ENCODE data around the gene SH3RF3.

SH3RF3 gene

DNA sequence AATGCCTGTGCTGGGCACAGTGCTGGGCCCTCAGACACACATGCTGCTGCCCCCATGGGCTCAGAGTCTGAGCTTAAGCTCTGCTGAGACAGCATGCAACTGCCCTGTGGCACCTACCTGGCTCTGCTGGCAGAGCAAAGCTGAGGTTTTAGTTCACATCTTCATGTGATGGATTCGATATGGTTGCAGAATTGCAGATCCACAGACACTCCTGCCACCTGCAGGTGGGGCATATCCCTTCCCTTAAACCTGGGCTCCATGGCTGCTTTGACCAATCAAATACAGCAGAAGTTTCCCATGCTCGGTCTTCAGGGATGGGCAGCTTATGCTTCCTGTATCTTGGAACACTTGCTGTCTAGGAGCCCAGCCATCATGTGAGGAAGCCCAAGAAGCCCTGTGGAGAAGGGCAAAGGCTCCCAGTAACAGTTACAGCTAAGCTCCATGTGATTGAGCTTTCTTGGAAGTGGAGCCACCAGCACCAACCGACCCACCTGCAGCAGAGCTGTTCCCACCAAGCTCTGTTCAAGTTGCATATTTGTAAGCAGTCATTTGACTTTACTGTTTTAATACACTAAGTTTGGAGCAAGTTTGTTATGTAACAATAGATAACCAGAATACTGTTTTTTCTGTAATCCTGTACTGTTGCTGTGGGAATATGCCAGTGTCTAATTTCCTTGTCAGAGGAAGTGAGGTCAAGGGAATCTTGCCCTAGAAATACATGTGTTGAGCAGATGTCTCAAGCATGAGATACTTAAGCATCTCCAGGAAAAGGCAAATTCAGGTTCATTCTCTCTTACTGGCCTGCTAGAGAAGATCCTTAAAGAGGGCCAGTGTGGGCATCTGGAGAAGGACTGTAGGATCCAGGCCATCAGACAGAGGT, 79.3 kb downstream of the SH3RF3 start:
- 90 to 93% methylated on average over 3 of the region's 3 CpGs for WGBS, 2 experiments
- H3K27me3 ChIP-seq (ENCODE audit: control insufficient read depth, insufficient read depth, low read length, poor library complexity, severe bottlenecking), result no peaks in the 10 kb centered on the region
- no peak overlapping the region for H3K4me3 ChIP-seq (ENCODE audit: insufficient read depth, low read depth, low read length)

GRCh38 chr2:109208951-109209335, 79.9 kb downstream of the SH3RF3 start:
- H3K4me1 ChIP-seq (ENCODE audit: control insufficient read depth, insufficient read depth, low read length), result no peaks in the 10 kb centered on the region
- no peak overlapping the region for H3K27ac ChIP-seq (ENCODE audit: insufficient read depth, low read depth, low read length, poor library complexity, severe bottlenecking)
- no peak overlapping the region for H3K4me3 ChIP-seq (ENCODE audit: insufficient read depth, low read depth, low read length)
- WGBS, 2 experiments, result 91 to 95% methylated on average over 6 of the region's 6 CpGs
- no peaks in the 10 kb centered on the region for H3K36me3 ChIP-seq (ENCODE audit: control insufficient read depth, insufficient read depth, low read length)
- H3K27me3 ChIP-seq (ENCODE audit: control insufficient read depth, insufficient read depth, low read length, poor library complexity, severe bottlenecking), result no peaks in the 10 kb centered on the region
- no peaks in the 10 kb centered on the region for H3K9me3 ChIP-seq (ENCODE audit: control insufficient read depth, low read length)

More for the DNA sequence above, 79.3 kb downstream of the SH3RF3 start:
- H3K9me3 ChIP-seq (ENCODE audit: control insufficient read depth, low read length), result no peaks in the 10 kb centered on the region
- no peaks in the 10 kb centered on the region for H3K36me3 ChIP-seq (ENCODE audit: control insufficient read depth, insufficient read depth, low read length)
- no peak overlapping the region for H3K27ac ChIP-seq (ENCODE audit: insufficient read depth, low read depth, low read length, poor library complexity, severe bottlenecking)
- no peaks in the 10 kb centered on the region for H3K4me1 ChIP-seq (ENCODE audit: control insufficient read depth, insufficient read depth, low read length)

GRCh38 chr2:109209412-109209811, 80.4 kb downstream of the SH3RF3 start:
- H3K27me3 ChIP-seq (ENCODE audit: control insufficient read depth, insufficient read depth, low read length, poor library complexity, severe bottlenecking), result no peaks in the 10 kb centered on the region
- no peak overlapping the region for H3K4me3 ChIP-seq (ENCODE audit: insufficient read depth, low read depth, low read length)
- H3K27ac ChIP-seq (ENCODE audit: insufficient read depth, low read depth, low read length, poor library complexity, severe bottlenecking), result no peak overlapping the region
- no peaks in the 10 kb centered on the region for H3K36me3 ChIP-seq (ENCODE audit: control insufficient read depth, insufficient read depth, low read length)
- H3K4me1 ChIP-seq (ENCODE audit: control insufficient read depth, insufficient read depth, low read length), result no peaks in the 10 kb centered on the region
- 70% methylated on average over 4 of the region's 4 CpGs for WGBS, 2 experiments
- H3K9me3 ChIP-seq (ENCODE audit: control insufficient read depth, low read length), result no peaks in the 10 kb centered on the region

DNA sequence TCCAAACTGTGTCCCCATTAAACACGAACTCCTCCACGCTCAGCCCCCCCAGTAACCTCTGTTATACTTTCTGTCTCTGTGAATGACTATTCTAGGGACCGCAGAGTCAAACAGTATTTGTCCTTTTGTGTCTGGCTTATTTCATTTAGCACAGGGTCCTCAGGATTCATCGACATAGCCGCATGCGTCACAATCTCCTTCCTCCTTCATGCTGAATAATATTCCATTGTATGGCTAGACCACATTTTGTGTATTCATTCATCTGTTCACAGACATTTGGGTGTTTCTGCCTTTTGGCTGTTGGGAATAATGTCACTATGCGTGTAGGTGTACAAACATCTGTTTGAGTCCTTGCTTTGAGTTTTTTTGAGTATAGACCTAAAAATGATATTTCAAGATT, 80.9 kb downstream of the SH3RF3 start:
- H3K4me3 ChIP-seq (ENCODE audit: insufficient read depth, low read depth, low read length), result no peak overlapping the region
- H3K27ac ChIP-seq (ENCODE audit: insufficient read depth, low read depth, low read length, poor library complexity, severe bottlenecking), result no peak overlapping the region
- H3K4me1 ChIP-seq (ENCODE audit: control insufficient read depth, insufficient read depth, low read length), result no peaks in the 10 kb centered on the region
- no peaks in the 10 kb centered on the region for H3K36me3 ChIP-seq (ENCODE audit: control insufficient read depth, insufficient read depth, low read length)
- 94 to 96% methylated on average over 7 of the region's 7 CpGs for WGBS, 2 experiments
- no peaks in the 10 kb centered on the region for H3K27me3 ChIP-seq (ENCODE audit: control insufficient read depth, insufficient read depth, low read length, poor library complexity, severe bottlenecking)
- no peaks in the 10 kb centered on the region for H3K9me3 ChIP-seq (ENCODE audit: control insufficient read depth, low read length)

- H3K36me3 ChIP-seq (ENCODE audit: control insufficient read depth, insufficient read depth, low read length), result no peaks in the 10 kb centered on the region
- H3K27me3 ChIP-seq (ENCODE audit: control insufficient read depth, insufficient read depth, low read length, poor library complexity, severe bottlenecking), result no peaks in the 10 kb centered on the region
- H3K9me3 ChIP-seq (ENCODE audit: control insufficient read depth, low read length), result no peaks in the 10 kb centered on the region
- no peak overlapping the region for H3K4me3 ChIP-seq (ENCODE audit: insufficient read depth, low read depth, low read length)
- 86 to 88% methylated on average over 5 to 7 of the region's 7 CpGs for WGBS, 2 experiments
- H3K4me1 ChIP-seq (ENCODE audit: control insufficient read depth, insufficient read depth, low read length), result no peaks in the 10 kb centered on the region
- H3K27ac ChIP-seq (ENCODE audit: insufficient read depth, low read depth, low read length, poor library complexity, severe bottlenecking), result no peak overlapping the region
These were observed 81.6 kb downstream of the SH3RF3 start for GRCh38 chr2:109210431-109211200.

GRCh38 chr2:109211315-109211714, 82.3 kb downstream of the SH3RF3 start:
- Histone ChIP-seq H3K36me3 (ENCODE audit: control insufficient read depth, insufficient read depth, low read length) (no peaks in the 10 kb centered on the region), H3K9me3 (ENCODE audit: control insufficient read depth, low read length) (no peaks in the 10 kb centered on the region), H3K4me1 (ENCODE audit: control insufficient read depth, insufficient read depth, low read length) (no peaks in the 10 kb centered on the region), H3K4me3 (ENCODE audit: insufficient read depth, low read depth, low read length) (no peak overlapping the region), H3K27ac (ENCODE audit: insufficient read depth, low read depth, low read length, poor library complexity, severe bottlenecking) (no peak overlapping the region), H3K27me3 (ENCODE audit: control insufficient read depth, insufficient read depth, low read length, poor library complexity, severe bottlenecking) (no peaks in the 10 kb centered on the region)
- WGBS, 2 experiments, result 75 to 79% methylated on average over 10 of the region's 10 CpGs

DNA sequence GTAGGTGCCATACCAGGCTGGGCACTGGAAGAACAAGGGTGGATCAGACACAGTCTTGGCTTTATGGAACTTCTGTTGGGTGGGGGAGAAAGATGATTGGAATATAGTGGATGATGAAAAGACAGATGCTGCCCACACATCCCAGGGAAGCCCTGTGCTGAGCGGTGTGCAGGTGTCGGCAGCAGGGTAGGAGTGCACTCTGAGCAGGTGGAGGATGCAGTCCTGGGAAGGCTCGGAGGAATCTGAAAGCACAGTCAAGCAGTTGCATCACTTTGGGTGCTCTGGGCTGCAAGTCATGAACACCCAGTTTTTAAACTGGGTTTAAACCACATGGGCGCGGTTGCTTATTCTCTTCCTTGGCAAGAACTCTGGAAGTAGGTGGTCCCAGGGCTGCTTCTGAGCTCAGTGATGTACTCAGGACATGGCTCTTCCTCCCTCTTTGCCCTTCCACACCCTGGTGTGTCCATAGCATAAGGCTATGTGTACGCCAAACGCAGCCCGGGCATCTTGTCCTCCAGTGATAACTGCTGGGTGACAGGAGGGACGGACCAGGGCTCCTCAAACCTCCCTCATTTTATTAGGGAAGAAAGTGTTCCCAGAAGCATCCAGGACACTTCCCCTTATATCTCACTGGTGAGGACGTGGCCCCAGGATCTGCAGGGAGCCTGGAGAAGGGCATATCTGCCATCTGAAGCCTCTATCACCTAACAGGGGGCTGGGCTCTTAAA, 84.0 kb downstream of the SH3RF3 start:
- 93 to 94% methylated on average over 10 of the region's 10 CpGs for WGBS, 2 experiments
- H3K4me1 ChIP-seq (ENCODE audit: control insufficient read depth, insufficient read depth, low read length), result no peaks in the 10 kb centered on the region
- H3K27me3 ChIP-seq (ENCODE audit: control insufficient read depth, insufficient read depth, low read length, poor library complexity, severe bottlenecking), result no peaks in the 10 kb centered on the region
- H3K27ac ChIP-seq (ENCODE audit: insufficient read depth, low read depth, low read length, poor library complexity, severe bottlenecking), result no peak overlapping the region
- H3K9me3 ChIP-seq (ENCODE audit: control insufficient read depth, low read length), result no peaks in the 10 kb centered on the region
- H3K36me3 ChIP-seq (ENCODE audit: control insufficient read depth, insufficient read depth, low read length), result no peaks in the 10 kb centered on the region
- no peak overlapping the region for H3K4me3 ChIP-seq (ENCODE audit: insufficient read depth, low read depth, low read length)

DNA sequence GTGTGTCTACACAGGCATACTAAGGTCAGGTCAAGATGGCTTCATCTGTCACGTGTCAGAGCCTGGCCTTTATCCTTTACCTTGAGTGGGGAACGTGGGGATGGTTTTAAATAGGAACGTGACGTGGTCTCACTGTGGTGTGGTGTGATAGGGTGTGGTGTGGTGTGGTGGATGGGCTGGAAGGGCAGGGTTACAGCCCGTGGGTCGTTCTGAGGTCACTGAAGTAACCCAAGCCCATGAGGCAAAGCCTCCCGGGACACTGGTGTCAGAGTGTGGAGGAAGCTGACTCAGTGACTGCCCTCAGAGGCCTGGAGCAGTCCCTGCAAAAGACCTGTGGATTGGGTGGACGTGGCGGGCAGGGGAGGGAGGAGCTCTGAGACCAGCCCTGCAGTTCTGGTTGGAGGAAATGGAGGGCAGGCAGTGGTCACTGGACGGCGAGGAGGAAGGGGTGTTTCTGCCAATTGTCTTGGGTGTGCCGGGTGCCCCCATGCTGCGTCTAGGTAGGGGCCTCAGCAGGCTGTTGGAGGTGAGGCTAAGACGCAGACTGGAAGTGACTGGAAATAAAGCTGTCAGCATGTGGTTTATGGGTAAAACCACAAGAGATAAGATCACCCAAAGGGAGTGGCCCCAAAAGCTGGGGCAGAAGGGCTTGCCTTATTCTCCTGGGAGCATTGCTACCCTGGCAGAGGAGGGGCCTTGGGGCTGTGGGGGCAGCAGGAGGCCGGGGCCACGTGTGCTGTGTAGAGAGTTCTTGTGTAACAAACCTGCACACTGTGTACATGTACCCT, 84.8 kb downstream of the SH3RF3 start:
- Histone ChIP-seq H3K9me3 (ENCODE audit: control insufficient read depth, low read length) (no peaks in the 10 kb centered on the region), H3K36me3 (ENCODE audit: control insufficient read depth, insufficient read depth, low read length) (no peaks in the 10 kb centered on the region), H3K4me1 (ENCODE audit: control insufficient read depth, insufficient read depth, low read length) (no peaks in the 10 kb centered on the region), H3K4me3 (ENCODE audit: insufficient read depth, low read depth, low read length) (no peak overlapping the region), H3K27ac (ENCODE audit: insufficient read depth, low read depth, low read length, poor library complexity, severe bottlenecking) (no peak overlapping the region), H3K27me3 (ENCODE audit: control insufficient read depth, insufficient read depth, low read length, poor library complexity, severe bottlenecking) (no peaks in the 10 kb centered on the region)
- 89 to 91% methylated on average over 16 of the region's 16 CpGs for WGBS, 2 experiments

- H3K36me3 ChIP-seq (ENCODE audit: control insufficient read depth, insufficient read depth, low read length), result no peaks in the 10 kb centered on the region
- no peaks in the 10 kb centered on the region for H3K4me1 ChIP-seq (ENCODE audit: control insufficient read depth, insufficient read depth, low read length)
- no peaks in the 10 kb centered on the region for H3K27me3 ChIP-seq (ENCODE audit: control insufficient read depth, insufficient read depth, low read length, poor library complexity, severe bottlenecking)
- H3K9me3 ChIP-seq (ENCODE audit: control insufficient read depth, low read length), result no peaks in the 10 kb centered on the region
- 92 to 93% methylated on average over 11 of the region's 11 CpGs for WGBS, 2 experiments
- no peak overlapping the region for H3K4me3 ChIP-seq (ENCODE audit: insufficient read depth, low read depth, low read length)
- H3K27ac ChIP-seq (ENCODE audit: insufficient read depth, low read depth, low read length, poor library complexity, severe bottlenecking), result no peak overlapping the region
These were observed 85.8 kb downstream of the SH3RF3 start for GRCh38 chr2:109214651-109215371.
